Measurements from ENCODE around the gene GNB5.

- TF ChIP-seq, protein P1, sequence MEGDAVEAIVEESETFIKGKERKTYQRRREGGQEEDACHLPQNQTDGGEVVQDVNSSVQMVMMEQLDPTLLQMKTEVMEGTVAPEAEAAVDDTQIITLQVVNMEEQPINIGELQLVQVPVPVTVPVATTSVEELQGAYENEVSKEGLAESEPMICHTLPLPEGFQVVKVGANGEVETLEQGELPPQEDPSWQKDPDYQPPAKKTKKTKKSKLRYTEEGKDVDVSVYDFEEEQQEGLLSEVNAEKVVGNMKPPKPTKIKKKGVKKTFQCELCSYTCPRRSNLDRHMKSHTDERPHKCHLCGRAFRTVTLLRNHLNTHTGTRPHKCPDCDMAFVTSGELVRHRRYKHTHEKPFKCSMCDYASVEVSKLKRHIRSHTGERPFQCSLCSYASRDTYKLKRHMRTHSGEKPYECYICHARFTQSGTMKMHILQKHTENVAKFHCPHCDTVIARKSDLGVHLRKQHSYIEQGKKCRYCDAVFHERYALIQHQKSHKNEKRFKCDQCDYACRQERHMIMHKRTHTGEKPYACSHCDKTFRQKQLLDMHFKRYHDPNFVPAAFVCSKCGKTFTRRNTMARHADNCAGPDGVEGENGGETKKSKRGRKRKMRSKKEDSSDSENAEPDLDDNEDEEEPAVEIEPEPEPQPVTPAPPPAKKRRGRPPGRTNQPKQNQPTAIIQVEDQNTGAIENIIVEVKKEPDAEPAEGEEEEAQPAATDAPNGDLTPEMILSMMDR (IDR thresholded peaks at IDR 0.05; ENCODE audit: poor library complexity): peak; percentile 53
- no peak for TF ChIP-seq EZH2 (IDR thresholded peaks at IDR 0.05; ENCODE audit: borderline replicate concordance)
These were observed 7.5 kb downstream of the GNB5 start for GRCh38 chr15:52183562-52184173.

Measured in hepatocyte (in vitro differentiated cells).